IMR-90 (cell line): ENCODE results near the gene KCTD10. TPM values are rescaled to one million over a fixed set of nuclear protein-coding genes. Genes with fewer than 3 reads are reported as not detected.
A peak's percentile ranks its signal among the peaks of the same experiment; 100 is the strongest.

Experiments
- ATAC-seq: fragments of 200-7000 bp; cut with Tn5 transposase; 2 replicates; pipeline ENCODE4 v1.9.1; 2020; ENCODE audit warnings: low read depth, mild to moderate bottlenecking, moderate library complexity
- BruUV-seq: library from RNA; stranded (reverse); fragments of 400-500 nt; replicated peaks from 2 replicates; lab custom pipeline; 2021; lab: Mats Ljungman, UMichigan
- CTCF ChIA-PET: fragments of 300-600 bp; formaldehyde crosslinking; extraction: SDS; loops from one replicate; lab custom pipeline; 2021; ENCODE audit warnings: antibody characterized with exemption; lab: Yijun Ruan, JAX
- POLR2A ChIA-PET: fragments of 300-600 bp; sonication (Branson Sonifier 250); formaldehyde crosslinking; loops from one replicate; lab custom pipeline; 2022; ENCODE audit warnings: antibody characterized with exemption; ENCODE audit not compliant: unreplicated experiment; lab: Charles Lee
- DNase-seq: peaks from one replicate; pipeline ENCODE4 v3.0.0; 2013
- H2AFZ ChIP-seq: replicated peaks from 2 replicates; pipeline ENCODE3; 2013; ENCODE audit warnings: low read length, mild to moderate bottlenecking; ENCODE audit not compliant: poor library complexity
- H2AK5ac ChIP-seq: 2 replicates; pipeline ENCODE4 v1.6.1; 2013; ENCODE audit warnings: low read depth, low read length, inconsistent platforms
- H2AK9ac ChIP-seq: replicated peaks from 2 replicates; pipeline ENCODE3; 2013; ENCODE audit warnings: mild to moderate bottlenecking, low read depth, low read length, moderate library complexity; ENCODE audit not compliant: poor library complexity
- H2BK120ac ChIP-seq: 2 replicates; pipeline ENCODE4 v1.6.1; 2013; ENCODE audit warnings: low read depth, low read length, inconsistent platforms
- H2BK15ac ChIP-seq: 3 replicates; pipeline ENCODE4 v1.6.1; 2013; ENCODE audit warnings: low read depth, low read length, inconsistent platforms
- H2BK20ac ChIP-seq: 2 replicates; pipeline ENCODE4 v1.6.1; 2013; ENCODE audit warnings: low read depth, mild to moderate bottlenecking, inconsistent platforms, low read length, moderate library complexity
- H2BK5ac ChIP-seq: 2 replicates; pipeline ENCODE4 v1.6.1; 2013; ENCODE audit warnings: mild to moderate bottlenecking, low read depth, low read length, inconsistent platforms; ENCODE audit not compliant: poor library complexity, severe bottlenecking
- H3K14ac ChIP-seq: replicated peaks from 2 replicates; pipeline ENCODE4 v1.6.1; 2013; ENCODE audit warnings: low read depth, low read length, inconsistent platforms
- H3K18ac ChIP-seq: 2 replicates; pipeline ENCODE4 v1.6.1; 2013; ENCODE audit warnings: low read depth, low read length, control low read depth
- H3K23ac ChIP-seq: 2 replicates; pipeline ENCODE4 v1.6.1; 2013; ENCODE audit warnings: low read depth, low read length, inconsistent platforms
- H3K27ac ChIP-seq: 2 replicates; pipeline ENCODE4 v1.5.1; 2013; ENCODE audit warnings: mild to moderate bottlenecking, control low read depth, low read length; ENCODE audit not compliant: insufficient read depth
- H3K27me3 ChIP-seq: 2 replicates; pipeline ENCODE4 v1.6.1; 2013; ENCODE audit warnings: low read length; ENCODE audit not compliant: control insufficient read depth, insufficient read depth
- H3K36me3 ChIP-seq: 2 replicates; pipeline ENCODE4 v1.6.1; 2013; ENCODE audit warnings: low read length, mixed read lengths; ENCODE audit not compliant: control insufficient read depth, insufficient read depth
- H3K4ac ChIP-seq: 2 replicates; pipeline ENCODE4 v1.6.1; 2013; ENCODE audit warnings: low read depth, low read length, inconsistent platforms
- H3K4me1 ChIP-seq: 2 replicates; pipeline ENCODE4 v1.6.1; 2013; ENCODE audit warnings: low read length, mixed read lengths; ENCODE audit not compliant: control insufficient read depth, insufficient read depth
- H3K4me2 ChIP-seq: 2 replicates; pipeline ENCODE4 v1.6.1; 2013; ENCODE audit warnings: low read depth, mild to moderate bottlenecking, control low read depth, low read length, moderate library complexity
- H3K4me3 ChIP-seq: 2 replicates; pipeline ENCODE4 v1.5.1; 2013; ENCODE audit warnings: low read depth, mild to moderate bottlenecking, control low read depth, low read length, moderate library complexity; ENCODE audit not compliant: insufficient read depth
- H3K56ac ChIP-seq: 2 replicates; pipeline ENCODE4 v1.6.1; 2013; ENCODE audit warnings: low read length, inconsistent platforms; ENCODE audit not compliant: insufficient read depth; ENCODE audit errors: extremely low read depth
- H3K79me1 ChIP-seq, 2 experiments: 2 replicates each; pipeline ENCODE4 v1.6.1; 2013; ENCODE audit warnings: low read length in 2 of 2, inconsistent platforms in 1 of 2, low read depth in 1 of 2
- H3K9ac ChIP-seq: 2 replicates; pipeline ENCODE4 v1.6.1; 2013; ENCODE audit warnings: low read depth, low read length, control low read depth
- H3K9me1 ChIP-seq: 2 replicates; pipeline ENCODE4 v1.6.1; 2013; ENCODE audit warnings: low read length, inconsistent platforms; ENCODE audit not compliant: insufficient read depth
- H3K9me3 ChIP-seq: 2 replicates; pipeline ENCODE4 v1.6.1; 2013; ENCODE audit warnings: low read length; ENCODE audit not compliant: control insufficient read depth, insufficient read depth
- H4K20me1 ChIP-seq: 2 replicates; pipeline ENCODE4 v1.6.1; 2013; ENCODE audit warnings: low read length, inconsistent platforms; ENCODE audit not compliant: insufficient read depth
- H4K5ac ChIP-seq: 2 replicates; pipeline ENCODE4 v1.6.1; 2013; ENCODE audit warnings: mild to moderate bottlenecking, low read depth, low read length, control low read depth
- H4K8ac ChIP-seq, 2 experiments: 2 replicates each; pipeline ENCODE4 v1.6.1; 2013; ENCODE audit warnings: low read depth in 2 of 2, low read length in 2 of 2, control low read depth in 1 of 2, inconsistent platforms in 1 of 2
- H4K91ac ChIP-seq: 2 replicates; pipeline ENCODE4 v1.6.1; 2013; ENCODE audit warnings: low read depth, low read length, inconsistent platforms; ENCODE audit not compliant: insufficient read depth
- BHLHE40 ChIP-seq: fragments of 150-350 bp; IDR thresholded peaks from 2 replicates; pipeline ENCODE4 v1.6.1; 2016; ENCODE audit warnings: mild to moderate bottlenecking, low read depth, low read length
- CEBPB ChIP-seq: IDR thresholded peaks from 2 replicates; pipeline ENCODE4 v1.6.1; 2012; ENCODE audit warnings: low read depth, low read length, improper control_type of control experiment
- CHD1 ChIP-seq: IDR thresholded peaks from 2 replicates; pipeline ENCODE4 v1.6.1; 2012; ENCODE audit warnings: low read depth, low read length, improper control_type of control experiment
- CTCF ChIP-seq: conservative IDR thresholded peaks from 2 replicates; pipeline ENCODE4 v1.5.1; 2012; ENCODE audit warnings: mild to moderate bottlenecking, low read depth, low read length, improper control_type of control experiment
- ELK1 ChIP-seq: fragments of 150-350 bp; IDR thresholded peaks from 2 replicates; pipeline ENCODE4 v1.6.1; 2016; ENCODE audit warnings: low read depth, mild to moderate bottlenecking, low read length, moderate library complexity, borderline replicate concordance
- MAFK ChIP-seq: IDR thresholded peaks from 2 replicates; pipeline ENCODE4 v1.6.1; 2012; ENCODE audit warnings: low read depth, low read length, improper control_type of control experiment
- NFE2L2 ChIP-seq: fragments of 150-350 bp; IDR thresholded peaks from 2 replicates; pipeline ENCODE4 v1.6.1; 2016; ENCODE audit warnings: low read depth, mild to moderate bottlenecking, low read length
- RAD21 ChIP-seq: IDR thresholded peaks from 2 replicates; pipeline ENCODE4 v1.6.1; 2012; ENCODE audit warnings: low read length, improper control_type of control experiment
- RCOR1 ChIP-seq: IDR thresholded peaks from 2 replicates; pipeline ENCODE4 v1.6.1; 2012; ENCODE audit warnings: mild to moderate bottlenecking, low read length, improper control_type of control experiment; ENCODE audit not compliant: insufficient replicate concordance
- USF2 ChIP-seq: fragments of 150-350 bp; IDR thresholded peaks from 2 replicates; pipeline ENCODE4 v1.6.1; 2017; ENCODE audit warnings: mild to moderate bottlenecking, antibody characterized with exemption, low read length, low read depth
- WGBS, 2 experiments: methylation state at CpG; one replicate each; pipeline versions ENCODE4 v1.1.5 to v1.1.7; 2013; ENCODE audit warnings: missing lambda C conversion rate in 2 of 2; ENCODE audit not compliant: insufficient read length in 1 of 2; ENCODE audit errors: extremely low coverage in 2 of 2; 5-methylcytosine and 5-hydroxymethylcytosine counted together
- dilution Hi-C: fragments of 300-500 bp; cut with HindIII; formaldehyde crosslinking; loops from one replicate; pipeline ENCODE4 v1.14.3; 2018; ENCODE audit warnings: low sequenced_read_pairs; ENCODE audit not compliant: unreplicated experiment
- in situ Hi-C: fragments of 300-500 bp; cut with MboI; formaldehyde crosslinking; loops from 3 replicates; pipeline ENCODE4 v1.14.3; 2019; ENCODE audit warnings: low sequenced_read_pairs, inconsistent platforms, mixed read lengths
- intact Hi-C: fragments of 100-400 bp; cut with micrococcal nuclease; formaldehyde crosslinking; loops from 2 replicates; pipeline ENCODE4 v1.10.0; 2022
- polyA plus RNA-seq, 3 experiments: library from polyadenylated mRNA; depleted of rRNA; stranded (reverse); fragments of >200 nt; gene quantifications; 2 replicates each; pipeline ENCODE4 v1.2.3, GENCODE V29; 2012; ENCODE audit warnings: low replicate concordance in 1 of 3
- total RNA-seq: library from RNA; depleted of rRNA; stranded (reverse); fragments of >200 nt; gene quantifications from 2 replicates; pipeline ENCODE4 v1.2.3, GENCODE V29; 2012

The KCTD10 gene
- total and polyA plus RNA-seq, 2 of the 4 experiments (the other 2 are of a cell fraction), result 72.1 to 88.4 TPM

- peaks cover 79% of the 10 kb centered on the region for H3K36me3 ChIP-seq
- H3K4me1 ChIP-seq, result peaks cover 12% of the 10 kb centered on the region
- DNase-seq, result no peak
- no peaks in the 10 kb centered on the region for H3K9me3 ChIP-seq
- WGBS, 2 experiments, result 75% methylated on average over 4 of the region's 4 CpGs; no CpG with 5 or more reads in 1 of the 2 experiments
- no peak overlapping the region for H3K23ac ChIP-seq
- peaks cover 44 to 92% of the 10 kb centered on the region in 2 experiments for H3K79me1 ChIP-seq
- H3K27ac ChIP-seq, result no peak overlapping the region
- ATAC-seq, result no peak
- no peak overlapping the region for H2BK5ac ChIP-seq
- ChIA-PET CTCF (no interaction called here), POLR2A (no interaction called here)
- peaks cover 13% of the 10 kb centered on the region; the same call in 1 of the 2 replicates for H3K9me1 ChIP-seq
- H3K4me2 ChIP-seq, result no peak overlapping the region
- peaks cover 39% of the 10 kb centered on the region for H4K20me1 ChIP-seq
- H3K4ac ChIP-seq, result no peak overlapping the region
- no peak overlapping the region for H4K8ac ChIP-seq
- no peaks in the 10 kb centered on the region for H3K27me3 ChIP-seq
- H4K91ac ChIP-seq, result no peak overlapping the region
- in situ Hi-C loops, result no loop called here
- peak overlapping the region; percentile 1 for H2AFZ ChIP-seq
- no peak overlapping the region for H3K14ac ChIP-seq
- intact Hi-C loops, result no loop called here
- BruUV-seq, result no TSS peak
- H3K56ac ChIP-seq, result no peak overlapping the region
- H3K9ac ChIP-seq, result no peak overlapping the region
- H3K4me3 ChIP-seq, result no peak overlapping the region
- TF ChIP-seq CTCF (no peak), ELK1 (no peak), CHD1 (no peak), USF2 (no peak), RAD21 (no peak), RCOR1 (no peak), BHLHE40 (no peak), CEBPB (no peak), MAFK (no peak), NFE2L2 (no peak)
- H2AK9ac ChIP-seq, result no peak overlapping the region
- no peak overlapping the region for H2BK20ac ChIP-seq
- H4K5ac ChIP-seq, result no peak overlapping the region
- no peak overlapping the region for H2BK15ac ChIP-seq
- H3K18ac ChIP-seq, result no peak overlapping the region
- H2BK120ac ChIP-seq, result no peak overlapping the region
- no peak overlapping the region for H2AK5ac ChIP-seq
- dilution Hi-C loops, result no loop called here
Observed at GRCh38 chr12:109450980-109451379, 26.1 kb downstream of the KCTD10 start.
